Measurements from ENCODE around the gene SETDB1. TPM values are rescaled to one million over a fixed set of nuclear protein-coding genes. Genes with fewer than 3 reads are reported as not detected.

The SETDB1 gene
- polyA plus RNA-seq, 1 of the 3 experiments (the other 2 are of a cell fraction): 29.9 TPM

GRCh38 chr1:150992626-150993025 lies 66.5 kb downstream of the SETDB1 start:
- Histone ChIP-seq H2AFZ (ENCODE audit: low read depth) (no peak overlapping the region), H3K4me1 (ENCODE audit: control insufficient read depth in 1 of 2, insufficient read depth in 2 of 2, low read depth in 1 of 2, low read length in 1 of 2) (no peaks in the 10 kb centered on the region), H3K27ac (ENCODE audit: low read depth in 2 of 2, low read length in 1 of 2) (no peak overlapping the region), H3K36me3 (replicated peaks in 1 of 2; ENCODE audit: control insufficient read depth in 1 of 2, insufficient read depth in 2 of 2, low read length in 1 of 2) (no peaks in the 10 kb centered on the region), H4K20me1 (ENCODE audit: insufficient read depth) (no peaks in the 10 kb centered on the region), H3K27me3 (ENCODE audit: insufficient read depth) (no peaks in the 10 kb centered on the region), H3K9me2 (no peaks in the 10 kb centered on the region), H3K9me3 (no peaks in the 10 kb centered on the region), H3K9ac (no peak overlapping the region), H3K4me3 (ENCODE audit: low read depth in 2 of 2, low read length in 1 of 2) (no peak overlapping the region), H3K4me2 (no peak overlapping the region), H3F3A (replicated peaks; ENCODE audit: insufficient read depth) (no peaks in the 10 kb centered on the region), H3K79me2 (ENCODE audit: insufficient read depth) (no peaks in the 10 kb centered on the region)
- CTCF ChIA-PET: interaction anchor here (0.6 to 15.9 kb wide), 3 partner anchors 12 to 71 kb away, joined by 3 to 371 read pairs (median 79); partner anchors contain the start of genes ANXA9, CERS2 and MINDY1
- POLR2A ChIA-PET: no interaction called here
- no peak for DNase-seq
- WGBS (ENCODE audit: low lambda C conversion rate): 94% methylated on average over 4 of the region's 4 CpGs
- TF ChIP-seq CTCF (IDR thresholded peaks at IDR 0.05) (no peak), ELF1 (IDR thresholded peaks at IDR 0.05) (no peak), NRF1 (IDR thresholded peaks at IDR 0.05; ENCODE audit: low read depth, low read length) (no peak), FOSL2 (IDR thresholded peaks at IDR 0.05; ENCODE audit: borderline replicate concordance, low read depth) (no peak), MEF2A (IDR thresholded peaks at IDR 0.05; ENCODE audit: borderline replicate concordance, low read depth) (no peak), YY1 (IDR thresholded peaks at IDR 0.05; ENCODE audit: low read depth) (no peak), TAF1 (IDR thresholded peaks at IDR 0.05; ENCODE audit: borderline replicate concordance, low read depth, low read length) (no peak), PBX3 (IDR thresholded peaks at IDR 0.05) (no peak), FOXJ3 (CRISPR knock-in tag; IDR thresholded peaks at IDR 0.05) (no peak), RAD21 (IDR thresholded peaks at IDR 0.05; ENCODE audit: low read length) (no peak), USF2 (IDR thresholded peaks at IDR 0.05; ENCODE audit: borderline replicate concordance, low read depth, low read length) (no peak), RCOR1 (IDR thresholded peaks at IDR 0.05; ENCODE audit: low read length) (no peak)

GRCh38 chr1:150994248-150994647 lies 68.1 kb downstream of the SETDB1 start:
- no peak overlapping the region for H2AFZ ChIP-seq (ENCODE audit: low read depth)
- no peak overlapping the region for H3K9ac ChIP-seq
- POLR2A ChIA-PET: interaction anchor here (1.2 kb wide), 2 partner anchors 12 to 14 kb away, joined by 3 to 6 read pairs; partner anchors contain the start of gene MINDY1
- WGBS (ENCODE audit: low lambda C conversion rate): 94% methylated on average over 3 of the region's 3 CpGs
- H4K20me1 ChIP-seq (ENCODE audit: insufficient read depth): no peaks in the 10 kb centered on the region
- CTCF ChIA-PET: interaction anchor here (0.8 to 15.9 kb wide), 6 partner anchors 11 to 739 kb away, joined by 3 to 371 read pairs (median 7); partner anchors contain the start of genes ANXA9, CERS2 and MINDY1
- H3K79me2 ChIP-seq (ENCODE audit: insufficient read depth): no peaks in the 10 kb centered on the region
- no peaks in the 10 kb centered on the region for H3K4me1 ChIP-seq (ENCODE audit: control insufficient read depth in 1 of 2, insufficient read depth in 2 of 2, low read depth in 1 of 2, low read length in 1 of 2)
- H3K27me3 ChIP-seq (ENCODE audit: insufficient read depth): no peaks in the 10 kb centered on the region
- no peak overlapping the region for H3K27ac ChIP-seq (ENCODE audit: low read depth in 2 of 2, low read length in 1 of 2)
- no peaks in the 10 kb centered on the region for H3K9me3 ChIP-seq
- no peaks in the 10 kb centered on the region for H3F3A ChIP-seq (replicated peaks; ENCODE audit: insufficient read depth)
- H3K4me2 ChIP-seq: no peak overlapping the region
- peaks cover 0 to 7% of the 10 kb centered on the region in 2 experiments for H3K36me3 ChIP-seq (replicated peaks in 1 of 2; ENCODE audit: control insufficient read depth in 1 of 2, insufficient read depth in 2 of 2, low read length in 1 of 2)
- H3K4me3 ChIP-seq (ENCODE audit: low read depth in 2 of 2, low read length in 1 of 2): no peak overlapping the region
- no peak for TF ChIP-seq NRF1 (IDR thresholded peaks at IDR 0.05; ENCODE audit: low read depth, low read length)
- H3K9me2 ChIP-seq: no peaks in the 10 kb centered on the region
- DNase-seq: no peak
